Endodermal cell (in vitro differentiated cells): ENCODE measurements around the gene DPH2. TPM values are rescaled to one million over a fixed set of nuclear protein-coding genes. Genes with fewer than 3 reads are reported as not detected.

ENCODE experiments used
- DNase-seq: peaks from one replicate; pipeline ENCODE4 v3.0.0-alpha.2; 2017
- H3K27ac ChIP-seq: 2 replicates; pipeline ENCODE4 v1.5.1; 2013; ENCODE audit warnings: mild to moderate bottlenecking, low read depth, low read length, moderate library complexity
- H3K27me3 ChIP-seq: 2 replicates; pipeline ENCODE4 v1.6.1; 2013; ENCODE audit warnings: mild to moderate bottlenecking, low read length, moderate library complexity; ENCODE audit not compliant: insufficient read depth, control insufficient read depth, poor library complexity, severe bottlenecking
- H3K36me3 ChIP-seq: 2 replicates; pipeline ENCODE4 v1.7.0; 2013; ENCODE audit warnings: mild to moderate bottlenecking, low read length, moderate library complexity; ENCODE audit not compliant: control insufficient read depth, insufficient read depth
- H3K4me1 ChIP-seq: one replicate; pipeline ENCODE4 v1.7.0; 2013; ENCODE audit warnings: low read length; ENCODE audit not compliant: control insufficient read depth, insufficient read depth
- H3K4me3 ChIP-seq: 2 replicates; pipeline ENCODE4 v1.5.1; 2013; ENCODE audit warnings: mild to moderate bottlenecking, low read length, moderate library complexity
- H3K9ac ChIP-seq: 2 replicates; pipeline ENCODE4 v1.6.1; 2013; ENCODE audit warnings: mild to moderate bottlenecking, low read length, moderate library complexity; ENCODE audit not compliant: poor library complexity, severe bottlenecking; ENCODE audit errors: extremely low read depth
- H3K9me3 ChIP-seq: 2 replicates; pipeline ENCODE4 v1.6.1; 2013; ENCODE audit warnings: mild to moderate bottlenecking, low read length, moderate library complexity; ENCODE audit not compliant: control insufficient read depth
- H3K27ac Mint-ChIP-seq: 2 replicates; pipeline ENCODE4 v1.8.0; 2020; ENCODE audit warnings: mixed read lengths
- H3K27me3 Mint-ChIP-seq: 2 replicates; pipeline ENCODE4 v1.8.0; 2021; ENCODE audit warnings: mild to moderate bottlenecking, mixed read lengths; ENCODE audit not compliant: insufficient read depth
- H3K36me3 Mint-ChIP-seq: 2 replicates; pipeline ENCODE4 v1.8.0; 2020; ENCODE audit warnings: low read depth, mixed read lengths
- H3K4me1 Mint-ChIP-seq: 2 replicates; pipeline ENCODE4 v1.8.0; 2020; ENCODE audit warnings: mixed read lengths
- H3K4me3 Mint-ChIP-seq: 2 replicates; pipeline ENCODE4 v1.8.0; 2020; ENCODE audit warnings: mild to moderate bottlenecking, moderate library complexity, mixed read lengths
- H3K9me3 Mint-ChIP-seq: 2 replicates; pipeline ENCODE4 v1.8.0; 2020; ENCODE audit warnings: mild to moderate bottlenecking, mixed read lengths
- CTCF ChIP-seq: fragments of 200-600 bp; sonication (generic); conservative IDR thresholded peaks from 2 replicates; pipeline ENCODE4 v1.5.0; 2021; ENCODE audit warnings: antibody characterized with exemption, mild to moderate bottlenecking
- WGBS, 2 experiments: methylation state at CpG; one replicate each; pipeline versions ENCODE4 v1.1.5 to v1.1.7; 2013; ENCODE audit warnings: missing lambda C conversion rate in 2 of 2, mixed read lengths in 1 of 2; ENCODE audit not compliant: insufficient coverage in 1 of 2, insufficient read length in 1 of 2; 5-methylcytosine and 5-hydroxymethylcytosine counted together
- total RNA-seq, 2 donors: library from RNA; stranded (reverse); fragmentation: NEBNext Ultra II Directional in 1 of 2; extraction: Animal tissue kit (Norgen Biotek cat#: 25700) in 1 of 2; gene quantifications; 2 replicates in 1 of 2; 3 replicates in 1 of 2; pipeline ENCODE4 v1.2.1, GENCODE V29; 2021

Gene DPH2
- total RNA-seq, 2 donors from 2014 or later, result 28.5 to 31.3 TPM

DNA sequence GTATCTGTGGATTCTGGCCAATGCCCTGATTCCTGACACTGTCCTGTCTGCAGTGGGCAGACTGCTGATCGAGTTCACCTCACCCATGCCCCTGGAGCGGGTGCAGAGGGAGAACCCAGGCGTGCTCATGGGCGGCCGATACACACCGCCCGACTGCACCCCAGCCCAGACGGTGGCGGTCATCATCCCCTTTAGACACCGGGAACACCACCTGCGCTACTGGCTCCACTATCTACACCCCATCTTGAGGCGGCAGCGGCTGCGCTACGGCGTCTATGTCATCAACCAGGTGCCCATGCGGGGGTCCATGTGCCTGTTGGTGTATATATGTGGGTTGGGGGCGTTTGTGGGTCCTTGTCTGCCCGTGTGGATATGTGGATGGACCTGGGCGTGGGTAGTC lies 11.8 kb downstream of the DPH2 start:
- Histone ChIP-seq H3K27me3 (no peaks in the 10 kb centered on the region), H3K9me3 (no peaks in the 10 kb centered on the region), H3K4me3 (no peak overlapping the region), H3K4me1 (peaks cover 4% of the 10 kb centered on the region), H3K36me3 (peaks cover 26% of the 10 kb centered on the region), H3K27ac (no peak overlapping the region), H3K9ac (no peak overlapping the region)
- Mint-ChIP-seq H3K4me3 (no peak overlapping the region), H3K9me3 (no peaks in the 10 kb centered on the region), H3K27ac (no peak overlapping the region), H3K4me1 (peaks cover 22% of the 10 kb centered on the region), H3K36me3 (peaks cover 41% of the 10 kb centered on the region), H3K27me3 (no peaks in the 10 kb centered on the region)
- TF ChIP-seq CTCF, result no peak
- 95 to 97% methylated on average over 10 to 20 of the region's 20 CpGs for WGBS, 2 experiments
- DNase-seq, result no peak

- Mint-ChIP-seq H3K27me3 (no peaks in the 10 kb centered on the region), H3K9me3 (no peaks in the 10 kb centered on the region), H3K4me3 (no peak overlapping the region), H3K27ac (no peak overlapping the region), H3K4me1 (peaks cover 28% of the 10 kb centered on the region), H3K36me3 (peaks cover 35% of the 10 kb centered on the region)
- no peak for DNase-seq
- peaks cover 21% of the 10 kb centered on the region for H3K36me3 ChIP-seq
- no peaks in the 10 kb centered on the region for H3K9me3 ChIP-seq
- no peak overlapping the region for H3K9ac ChIP-seq
- WGBS, 2 experiments, result 95 to 96% methylated on average over 7 to 8 of the region's 8 CpGs
- no peak overlapping the region for H3K4me3 ChIP-seq
- no peak overlapping the region for H3K27ac ChIP-seq
- H3K4me1 ChIP-seq, result peaks cover 4% of the 10 kb centered on the region
- no peaks in the 10 kb centered on the region for H3K27me3 ChIP-seq
- TF ChIP-seq CTCF, result no peak
Observed at GRCh38 chr1:43982241-43982640, 12.4 kb downstream of the DPH2 start.

DNA sequence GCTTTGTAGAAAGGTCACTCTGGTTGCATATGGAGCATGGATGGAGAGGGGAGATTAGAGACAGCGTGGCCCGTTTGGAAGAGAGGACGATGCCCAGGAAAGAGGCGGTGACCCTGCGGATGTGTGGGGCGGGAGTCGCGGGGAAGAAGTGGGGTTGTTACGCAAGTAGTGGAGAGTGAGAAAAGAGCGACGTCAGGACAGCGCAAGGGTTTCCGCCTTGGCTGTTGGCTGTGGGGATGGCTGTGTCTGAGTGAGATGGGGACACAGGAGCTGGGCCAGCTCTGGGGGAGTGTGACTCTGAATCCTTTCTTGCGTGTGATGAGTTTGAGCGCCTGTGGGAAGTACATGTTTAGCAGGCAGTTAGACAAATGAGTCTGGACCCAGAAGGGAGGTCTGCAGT lies 13.0 kb downstream of the DPH2 start:
- Mint-ChIP-seq H3K27me3 (no peaks in the 10 kb centered on the region), H3K27ac (no peak overlapping the region), H3K36me3 (peaks cover 29% of the 10 kb centered on the region), H3K9me3 (no peaks in the 10 kb centered on the region), H3K4me1 (peaks cover 33% of the 10 kb centered on the region), H3K4me3 (no peak overlapping the region)
- Histone ChIP-seq H3K9ac (no peak overlapping the region), H3K36me3 (peaks cover 18% of the 10 kb centered on the region), H3K9me3 (no peaks in the 10 kb centered on the region), H3K27me3 (no peaks in the 10 kb centered on the region), H3K27ac (no peak overlapping the region), H3K4me3 (no peak overlapping the region), H3K4me1 (peaks cover 4% of the 10 kb centered on the region)
- DNase-seq, result no peak
- WGBS, 2 experiments, result 89 to 93% methylated on average over 7 to 15 of the region's 15 CpGs
- TF ChIP-seq CTCF, result no peak
